HG03060 (cell line): ENCODE data around the gene PWWP2B.

Source experiments
- ATAC-seq: cut with Tn5 transposase; IDR thresholded peaks from one replicate; pipeline ENCODE4 v1.9.1; 2021; ENCODE audit warnings: low read depth, moderate number of reproducible peaks; ENCODE audit not compliant: unreplicated experiment

PWWP2B gene

GRCh38 chr10:132465193-132465888, 68.3 kb downstream of the PWWP2B start:
- ATAC-seq: no peak

- ATAC-seq: no peak
Measured at GRCh38 chr10:132465889-132466519, 69.0 kb downstream of the PWWP2B start.

DNA sequence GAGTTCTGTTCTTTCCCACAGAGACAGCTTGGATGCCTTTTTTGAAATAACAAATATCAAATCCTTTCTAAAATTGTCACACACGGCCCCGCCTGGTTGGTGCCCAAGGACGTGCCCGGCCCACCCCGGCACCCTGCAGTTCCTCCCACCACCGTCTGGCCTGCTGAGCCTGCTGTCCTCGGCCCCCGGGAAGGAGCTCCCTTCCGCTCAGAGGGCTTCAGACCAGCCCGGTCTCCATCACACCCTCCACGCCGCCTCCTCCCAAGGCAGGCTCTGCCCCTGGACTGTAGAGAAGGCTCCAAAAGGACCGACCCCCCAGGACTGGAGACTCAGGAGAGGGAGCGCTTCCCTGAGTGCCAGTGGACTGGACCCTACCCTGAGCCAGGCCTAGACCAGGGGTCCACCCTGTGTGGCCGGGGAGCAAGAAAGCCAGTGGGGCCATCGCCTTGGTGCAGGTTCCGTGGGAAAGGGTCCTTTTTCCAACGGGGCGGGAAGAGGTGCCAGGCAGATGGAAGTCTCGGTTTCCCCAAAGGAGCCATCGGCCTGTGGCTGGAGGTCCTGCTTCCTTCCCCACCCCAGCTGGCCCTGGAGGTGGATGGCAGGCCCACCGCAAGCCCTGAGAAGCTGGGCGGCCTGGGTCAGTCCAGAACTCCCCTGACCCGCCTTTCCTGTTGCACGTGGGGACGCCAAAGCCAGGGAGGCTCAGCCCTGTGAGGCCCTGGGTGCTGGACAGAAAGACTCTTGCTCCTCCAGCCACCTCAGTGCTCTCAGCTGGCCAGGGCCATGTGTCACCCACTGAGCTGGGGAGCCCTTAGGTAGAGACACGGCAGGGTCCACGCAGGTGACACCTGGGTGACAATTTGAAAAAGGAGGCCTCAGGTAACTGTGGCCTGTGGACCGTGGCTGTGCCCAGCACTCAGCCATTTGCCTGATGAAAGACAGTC, 69.8 kb downstream of the PWWP2B start:
- ATAC-seq: no peak
